Measurements from ENCODE around the gene UCK2.

Gene UCK2

DNA sequence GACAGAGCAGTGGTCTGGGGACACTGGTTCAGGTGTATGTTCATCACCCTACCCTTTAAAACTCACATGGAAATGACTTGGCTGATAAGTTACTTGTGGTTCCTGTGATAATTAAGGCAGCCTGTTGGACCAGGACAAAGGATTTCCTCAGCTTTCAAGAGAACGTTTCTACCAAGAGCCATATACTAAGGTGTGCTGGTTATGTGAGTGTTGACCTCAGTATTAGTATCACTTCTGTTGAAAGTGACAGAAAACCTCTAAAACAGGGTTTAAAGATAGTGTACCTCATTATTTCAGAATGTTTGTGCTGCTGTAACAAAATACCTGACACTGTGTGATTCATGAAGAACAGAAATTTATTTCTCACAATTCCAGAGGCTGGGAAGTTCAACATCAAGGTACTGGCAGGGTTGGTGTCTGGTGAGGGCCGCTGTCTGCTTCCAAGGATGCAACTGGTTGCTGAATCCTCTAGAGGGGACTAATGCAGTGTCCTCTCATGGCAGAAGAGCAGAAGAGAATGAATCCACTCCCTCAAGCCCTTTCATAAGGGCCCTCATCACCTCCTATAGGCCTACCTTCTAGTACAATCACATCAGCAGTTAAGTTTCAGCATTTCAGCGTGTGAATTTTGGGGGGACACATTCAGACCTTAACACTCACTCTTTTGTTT lies 54.9 kb downstream of the UCK2 start:
- no peak for DNase-seq
- no peak overlapping the region for H3K27ac ChIP-seq (ENCODE audit: insufficient read depth in 1 of 2, low read depth in 1 of 2, low read length in 2 of 2, poor library complexity in 1 of 2, severe bottlenecking in 2 of 2)
- no peak overlapping the region for H3K4me3 ChIP-seq (ENCODE audit: control insufficient read depth in 1 of 7, extremely low read depth in 1 of 7, insufficient read depth in 4 of 7, low read depth in 2 of 7, low read length in 6 of 7)
- peaks cover 0 to 2% (median 0%) of the 10 kb centered on the region in 4 experiments for H3K36me3 ChIP-seq (ENCODE audit: control insufficient read depth in 4 of 4, insufficient read depth in 4 of 4, low read length in 3 of 4)
- CTCF ChIA-PET: interaction anchor here (1.1 to 1.2 kb wide), 2 partner anchors 11 to 112 kb away, joined by 3 read pairs; no protein-coding TSS in a partner anchor
- H3K4me1 ChIP-seq (ENCODE audit: control extremely low read depth in 1 of 4, control insufficient read depth in 4 of 4, insufficient read depth in 4 of 4, low read length in 3 of 4): peaks cover 2 to 19% (median 11%) of the 10 kb centered on the region in 4 experiments
- 64% methylated on average over 2 of the region's 3 CpGs for WGBS (ENCODE audit: insufficient coverage)
- POLR2A ChIA-PET: no interaction called here
- H3K27me3 ChIP-seq (replicated peaks in 2 of 5; ENCODE audit: control insufficient read depth in 4 of 5, insufficient read depth in 5 of 5, low read length in 4 of 5): no peaks in the 10 kb centered on the region
- H3K9me3 ChIP-seq (ENCODE audit: control extremely low read depth in 1 of 5, control insufficient read depth in 4 of 5, insufficient read depth in 2 of 5, low read depth in 1 of 5, low read length in 4 of 5): peaks cover 0 to 6% (median 0%) of the 10 kb centered on the region in 5 experiments

DNA sequence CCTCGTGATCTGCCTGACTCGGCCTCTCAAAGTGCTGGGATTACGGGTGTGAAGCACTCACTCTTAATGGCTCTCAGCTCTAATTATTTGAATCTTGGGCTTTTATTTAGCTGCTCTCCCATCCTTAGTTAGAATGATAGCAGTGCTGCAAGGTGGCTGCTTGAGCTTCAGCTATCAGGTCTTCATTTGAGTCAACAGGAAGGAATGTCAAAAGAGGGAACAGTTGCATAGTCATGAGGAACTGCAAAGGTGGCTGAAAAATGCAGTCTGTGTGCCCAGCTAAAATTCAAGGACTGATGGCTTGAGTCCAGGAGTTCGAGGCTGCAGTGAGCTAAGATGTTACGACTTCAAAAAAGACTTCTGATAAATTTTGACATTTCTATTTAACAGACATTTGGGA lies 55.6 kb downstream of the UCK2 start:
- ChIA-PET POLR2A (no interaction called here), CTCF (interaction anchor here (0.8 to 1.2 kb wide), 3 partner anchors 31 to 197 kb away, joined by 3 to 6 read pairs (median 3); no protein-coding TSS in a partner anchor)
- Histone ChIP-seq H3K4me1 (ENCODE audit: control extremely low read depth in 1 of 4, control insufficient read depth in 4 of 4, insufficient read depth in 4 of 4, low read length in 3 of 4) (peaks cover 2 to 19% (median 11%) of the 10 kb centered on the region in 4 experiments), H3K27me3 (replicated peaks in 2 of 5; ENCODE audit: control insufficient read depth in 4 of 5, insufficient read depth in 5 of 5, low read length in 4 of 5) (no peaks in the 10 kb centered on the region), H3K4me3 (ENCODE audit: control insufficient read depth in 1 of 7, extremely low read depth in 1 of 7, insufficient read depth in 4 of 7, low read depth in 2 of 7, low read length in 6 of 7) (no peak overlapping the region), H3K36me3 (ENCODE audit: control insufficient read depth in 4 of 4, insufficient read depth in 4 of 4, low read length in 3 of 4) (no peaks in the 10 kb centered on the region), H3K27ac (ENCODE audit: insufficient read depth in 1 of 2, low read depth in 1 of 2, low read length in 2 of 2, poor library complexity in 1 of 2, severe bottlenecking in 2 of 2) (no peak overlapping the region), H3K9me3 (ENCODE audit: control extremely low read depth in 1 of 5, control insufficient read depth in 4 of 5, insufficient read depth in 2 of 5, low read depth in 1 of 5, low read length in 4 of 5) (peaks cover 0 to 4% (median 0%) of the 10 kb centered on the region in 5 experiments)
- 76% methylated on average over 2 of the region's 5 CpGs for WGBS (ENCODE audit: insufficient coverage)
- DNase-seq: no peak

DNA sequence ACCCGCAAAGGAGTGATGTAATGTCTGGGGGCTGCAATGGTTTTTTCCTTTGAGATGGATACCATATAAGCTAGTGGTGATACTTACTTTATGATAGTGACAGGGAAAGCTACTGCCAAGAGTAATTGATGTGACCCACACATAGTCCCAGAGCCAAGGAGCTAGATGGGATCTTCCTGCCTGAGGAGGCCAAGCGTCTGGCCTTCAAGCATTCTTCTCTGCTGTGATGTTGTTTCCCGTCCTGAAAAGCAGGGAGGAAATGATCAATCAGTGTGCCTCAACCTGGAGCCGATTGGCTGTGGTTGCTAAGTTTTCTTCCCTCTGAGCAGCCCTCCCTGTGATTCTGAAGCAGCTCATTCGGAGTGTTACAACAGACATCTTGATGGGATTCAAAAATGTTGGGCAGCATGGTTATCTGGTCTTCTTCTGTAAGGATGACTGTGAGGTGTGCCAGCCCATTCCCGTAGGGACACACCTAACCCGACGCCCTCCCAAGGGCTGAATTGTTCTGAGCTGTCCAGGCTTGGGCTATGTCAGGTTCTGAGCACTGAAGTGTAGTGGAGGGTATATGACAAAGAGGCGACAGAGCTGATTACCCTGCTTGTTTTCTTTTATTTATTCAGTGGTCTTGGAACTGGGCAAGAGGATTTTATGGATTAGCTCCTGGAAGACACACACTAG lies 56.7 kb downstream of the UCK2 start:
- WGBS (ENCODE audit: insufficient coverage): 73% methylated on average over 8 of the region's 9 CpGs
- peaks cover 2 to 19% (median 11%) of the 10 kb centered on the region in 4 experiments for H3K4me1 ChIP-seq (ENCODE audit: control extremely low read depth in 1 of 4, control insufficient read depth in 4 of 4, insufficient read depth in 4 of 4, low read length in 3 of 4)
- no peaks in the 10 kb centered on the region for H3K27me3 ChIP-seq (replicated peaks in 2 of 5; ENCODE audit: control insufficient read depth in 4 of 5, insufficient read depth in 5 of 5, low read length in 4 of 5)
- no peak overlapping the region for H3K4me3 ChIP-seq (ENCODE audit: control insufficient read depth in 1 of 7, extremely low read depth in 1 of 7, insufficient read depth in 4 of 7, low read depth in 2 of 7, low read length in 6 of 7)
- DNase-seq: no peak
- peaks cover 0 to 1% (median 0%) of the 10 kb centered on the region in 4 experiments for H3K36me3 ChIP-seq (ENCODE audit: control insufficient read depth in 4 of 4, insufficient read depth in 4 of 4, low read length in 3 of 4)
- no peak overlapping the region for H3K27ac ChIP-seq (ENCODE audit: insufficient read depth in 1 of 2, low read depth in 1 of 2, low read length in 2 of 2, poor library complexity in 1 of 2, severe bottlenecking in 2 of 2)
- ChIA-PET CTCF (interaction anchor here (0.6 to 1.7 kb wide), 12 partner anchors 9 to 198 kb away, joined by 3 to 7 read pairs (median 4); partner anchors contain the start of genes TMCO1 and UCK2), POLR2A (interaction anchor here (0.8 kb wide), 1 partner anchor 11 kb away, joined by 3 read pairs; no protein-coding TSS in a partner anchor)
- H3K9me3 ChIP-seq (ENCODE audit: control extremely low read depth in 1 of 5, control insufficient read depth in 4 of 5, insufficient read depth in 2 of 5, low read depth in 1 of 5, low read length in 4 of 5): no peaks in the 10 kb centered on the region

DNA sequence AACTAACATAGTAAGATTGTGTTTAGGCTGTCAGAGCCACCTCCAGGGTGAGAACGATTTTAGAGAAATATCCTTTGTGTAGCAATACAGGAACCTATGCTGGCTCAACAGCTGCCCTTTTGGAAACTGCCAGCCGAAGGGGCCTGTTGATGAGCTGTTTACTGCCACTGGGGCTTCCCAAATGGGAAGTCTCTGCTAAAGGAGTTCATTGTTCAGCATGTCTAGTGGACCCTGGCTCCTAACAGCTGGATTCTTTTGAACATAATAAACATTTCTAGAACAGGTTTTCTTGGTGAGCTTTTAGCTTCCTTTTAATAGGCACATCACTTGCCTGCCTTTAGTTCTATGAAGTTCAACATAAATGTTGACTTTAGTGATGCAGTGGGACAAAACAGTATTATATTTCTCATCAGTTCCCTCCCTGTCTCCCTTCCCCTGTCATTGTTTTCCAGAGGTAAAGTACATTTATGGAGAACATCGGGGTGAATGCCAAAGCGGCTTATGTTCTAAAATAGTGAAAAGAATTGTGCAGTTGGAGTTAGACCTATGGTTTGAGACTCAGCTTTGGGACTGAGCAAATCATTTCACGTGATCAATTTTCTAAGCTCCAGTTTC lies 57.4 kb downstream of the UCK2 start:
- Histone ChIP-seq H3K4me1 (ENCODE audit: control extremely low read depth in 1 of 4, control insufficient read depth in 4 of 4, insufficient read depth in 4 of 4, low read length in 3 of 4) (peaks cover 2 to 19% (median 11%) of the 10 kb centered on the region in 4 experiments), H3K9me3 (ENCODE audit: control extremely low read depth in 1 of 5, control insufficient read depth in 4 of 5, insufficient read depth in 2 of 5, low read depth in 1 of 5, low read length in 4 of 5) (no peaks in the 10 kb centered on the region), H3K36me3 (ENCODE audit: control insufficient read depth in 4 of 4, insufficient read depth in 4 of 4, low read length in 3 of 4) (peaks cover 0 to 3% (median under 1%) of the 10 kb centered on the region in 4 experiments), H3K27me3 (replicated peaks in 2 of 5; ENCODE audit: control insufficient read depth in 4 of 5, insufficient read depth in 5 of 5, low read length in 4 of 5) (no peaks in the 10 kb centered on the region), H3K4me3 (ENCODE audit: control insufficient read depth in 1 of 7, extremely low read depth in 1 of 7, insufficient read depth in 4 of 7, low read depth in 2 of 7, low read length in 6 of 7) (no peak overlapping the region), H3K27ac (ENCODE audit: insufficient read depth in 1 of 2, low read depth in 1 of 2, low read length in 2 of 2, poor library complexity in 1 of 2, severe bottlenecking in 2 of 2) (no peak overlapping the region)
- peak in 2 of 3 donors; percentile 58 to 60 for DNase-seq
- POLR2A ChIA-PET: interaction anchor here (0.8 kb wide), 1 partner anchor 10 kb away, joined by 3 read pairs; no protein-coding TSS in a partner anchor
- CTCF ChIA-PET: interaction anchor here (0.6 to 1.7 kb wide), 12 partner anchors 10 to 1175 kb away, joined by 3 to 7 read pairs (median 4); partner anchors contain the start of gene TMCO1
- 52% methylated on average over 5 of the region's 5 CpGs for WGBS (ENCODE audit: insufficient coverage)

DNA sequence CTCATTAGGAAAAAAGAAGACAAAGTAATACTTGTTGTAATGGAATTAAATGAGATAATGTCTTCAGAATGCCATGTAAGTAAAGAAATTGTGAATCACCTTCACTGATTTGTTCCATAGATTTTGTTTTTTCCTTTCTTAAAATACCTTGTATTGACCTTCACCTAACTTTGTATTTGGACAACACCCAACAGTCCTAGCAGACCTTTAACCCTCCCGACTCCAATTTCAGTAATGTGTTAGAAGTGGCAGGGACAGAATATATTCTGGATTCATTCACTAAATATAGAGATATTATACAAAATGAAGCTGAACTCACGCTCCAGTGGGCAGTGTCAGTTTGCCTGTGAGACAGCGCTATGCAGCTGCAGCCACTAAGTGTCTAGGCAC lies 57.9 kb downstream of the UCK2 start:
- POLR2A ChIA-PET: no interaction called here
- Histone ChIP-seq H3K27ac (ENCODE audit: insufficient read depth in 1 of 2, low read depth in 1 of 2, low read length in 2 of 2, poor library complexity in 1 of 2, severe bottlenecking in 2 of 2) (no peak overlapping the region), H3K27me3 (replicated peaks in 2 of 5; ENCODE audit: control insufficient read depth in 4 of 5, insufficient read depth in 5 of 5, low read length in 4 of 5) (no peaks in the 10 kb centered on the region), H3K4me1 (ENCODE audit: control extremely low read depth in 1 of 4, control insufficient read depth in 4 of 4, insufficient read depth in 4 of 4, low read length in 3 of 4) (peaks cover 2 to 19% (median 11%) of the 10 kb centered on the region in 4 experiments), H3K36me3 (ENCODE audit: control insufficient read depth in 4 of 4, insufficient read depth in 4 of 4, low read length in 3 of 4) (peaks cover 0 to 8% (median 3%) of the 10 kb centered on the region in 4 experiments), H3K9me3 (ENCODE audit: control extremely low read depth in 1 of 5, control insufficient read depth in 4 of 5, insufficient read depth in 2 of 5, low read depth in 1 of 5, low read length in 4 of 5) (no peaks in the 10 kb centered on the region), H3K4me3 (ENCODE audit: control insufficient read depth in 1 of 7, extremely low read depth in 1 of 7, insufficient read depth in 4 of 7, low read depth in 2 of 7, low read length in 6 of 7) (no peak overlapping the region)
- WGBS (ENCODE audit: insufficient coverage): 100% methylated on average over 1 of the region's 3 CpGs
- CTCF ChIA-PET: interaction anchor here (0.6 to 1.7 kb wide), 7 partner anchors 9 to 1174 kb away, joined by 3 to 7 read pairs (median 4); partner anchors contain the start of gene TMCO1
- DNase-seq: no peak

DNA sequence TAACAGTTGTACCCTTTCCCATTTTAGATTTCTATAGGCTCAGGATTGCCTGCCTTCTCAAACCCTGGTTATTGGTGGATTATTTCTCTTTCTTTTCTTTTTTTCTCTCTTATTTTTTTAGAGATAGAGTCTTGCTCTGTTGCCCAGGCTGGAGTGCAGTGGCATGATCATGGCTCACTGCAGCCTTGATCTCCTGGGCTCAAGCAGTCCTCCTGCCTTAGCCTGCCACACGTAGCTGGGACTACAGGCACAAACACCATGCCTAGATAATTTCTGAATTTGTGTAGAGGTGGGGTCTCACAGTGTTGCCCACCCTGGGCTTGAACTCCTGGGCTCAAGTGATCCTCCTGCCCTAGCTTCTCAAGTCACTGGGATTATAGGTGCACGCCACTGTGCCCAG lies 58.8 kb downstream of the UCK2 start:
- DNase-seq: no peak
- ChIA-PET POLR2A (no interaction called here), CTCF (no interaction called here)
- H3K27me3 ChIP-seq (replicated peaks in 2 of 5; ENCODE audit: control insufficient read depth in 4 of 5, insufficient read depth in 5 of 5, low read length in 4 of 5): no peaks in the 10 kb centered on the region
- H3K4me3 ChIP-seq (ENCODE audit: control insufficient read depth in 1 of 7, extremely low read depth in 1 of 7, insufficient read depth in 4 of 7, low read depth in 2 of 7, low read length in 6 of 7): no peak overlapping the region
- H3K4me1 ChIP-seq (ENCODE audit: control extremely low read depth in 1 of 4, control insufficient read depth in 4 of 4, insufficient read depth in 4 of 4, low read length in 3 of 4): peaks cover 2 to 19% (median 11%) of the 10 kb centered on the region in 4 experiments
- peaks cover 0 to 17% (median 9%) of the 10 kb centered on the region in 4 experiments for H3K36me3 ChIP-seq (ENCODE audit: control insufficient read depth in 4 of 4, insufficient read depth in 4 of 4, low read length in 3 of 4)
- H3K27ac ChIP-seq (ENCODE audit: insufficient read depth in 1 of 2, low read depth in 1 of 2, low read length in 2 of 2, poor library complexity in 1 of 2, severe bottlenecking in 2 of 2): no peak overlapping the region
- H3K9me3 ChIP-seq (ENCODE audit: control extremely low read depth in 1 of 5, control insufficient read depth in 4 of 5, insufficient read depth in 2 of 5, low read depth in 1 of 5, low read length in 4 of 5): no peaks in the 10 kb centered on the region
- WGBS (ENCODE audit: insufficient coverage): 100% methylated on average over 1 of the region's 2 CpGs

Data from common myeloid progenitor, CD34-positive (primary cell).